Lower leg skin (tissue), 3 donors: ENCODE results near the gene IMP4.

Experiments used
- CTCF ChIP-seq, 3 donors: fragments of 450-650 bp; IDR thresholded peaks; one replicate each; pipeline ENCODE4 v1.5.1; 2016; ENCODE audit warnings: antibody characterized with exemption in 3 of 3, mild to moderate bottlenecking in 3 of 3, moderate library complexity in 2 of 3
- POLR2A ChIP-seq, 2 donors: fragments of 450-650 bp; IDR thresholded peaks; one replicate each; pipeline ENCODE4 v1.6.1; 2016 to 2017; ENCODE audit warnings: antibody characterized with exemption in 2 of 2, mild to moderate bottlenecking in 1 of 2, moderate library complexity in 1 of 2

DNA sequence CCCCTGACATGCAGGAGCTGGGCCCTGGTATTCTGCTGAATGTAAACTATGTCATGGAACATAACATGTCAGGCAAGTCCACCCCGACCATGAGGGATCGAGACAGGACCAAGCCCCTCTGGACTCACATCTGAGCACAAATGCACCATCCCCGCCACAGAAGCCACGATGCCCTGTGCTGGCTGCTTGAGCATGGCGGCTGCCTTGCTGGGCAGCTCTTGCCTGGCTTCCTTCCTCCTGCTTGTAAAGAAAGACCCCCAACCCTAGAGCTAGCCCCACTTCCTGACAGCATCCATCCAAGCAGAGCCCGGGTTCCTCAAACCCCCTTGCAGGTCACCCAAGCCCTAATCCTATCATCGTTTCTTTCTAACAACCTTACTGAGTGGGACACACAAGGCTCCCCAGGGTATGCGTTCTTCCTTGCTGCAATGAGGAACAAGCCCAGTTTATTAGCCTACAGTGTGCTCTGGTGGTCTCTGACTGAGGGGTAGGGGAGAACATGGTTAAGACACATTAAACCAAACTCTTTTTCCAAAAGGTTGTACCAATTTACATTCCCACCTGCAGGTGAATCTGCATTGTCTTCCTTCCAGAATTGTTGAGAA, 39.7 kb downstream of the IMP4 start:
- TF ChIP-seq CTCF (IDR thresholded peaks at IDR 0.05) (no peak), POLR2A (IDR thresholded peaks at IDR 0.05) (no peak)
